Measurements from ENCODE around the gene AAMP.

- TF ChIP-seq CTCF (IDR thresholded peaks at IDR 0.05; ENCODE audit: poor library complexity) (no peak), EZH2 (IDR thresholded peaks at IDR 0.05; ENCODE audit: borderline replicate concordance) (no peak), EZH2phosphoT487 (IDR thresholded peaks at IDR 0.05; ENCODE audit: low read depth, severe bottlenecking, unreplicated experiment) (no peak)
These were observed 5.0 kb downstream of the AAMP start for GRCh38 chr2:218264773-218265561.

Data from hepatocyte (in vitro differentiated cells).